GM19025 (cell line): Measurements from ENCODE around the gene NOXA1.
"Not testable (repeated sequence)": the region's sequence is repeated elsewhere in the genome, so short reads cannot be mapped to it uniquely, and the experiment has no call there.

Experiments used
- ATAC-seq: cut with Tn5 transposase; IDR thresholded peaks from one replicate; pipeline ENCODE4 v1.9.1; 2021; ENCODE audit warnings: mild to moderate bottlenecking, low read depth, moderate library complexity; ENCODE audit not compliant: unreplicated experiment

The NOXA1 gene

DNA sequence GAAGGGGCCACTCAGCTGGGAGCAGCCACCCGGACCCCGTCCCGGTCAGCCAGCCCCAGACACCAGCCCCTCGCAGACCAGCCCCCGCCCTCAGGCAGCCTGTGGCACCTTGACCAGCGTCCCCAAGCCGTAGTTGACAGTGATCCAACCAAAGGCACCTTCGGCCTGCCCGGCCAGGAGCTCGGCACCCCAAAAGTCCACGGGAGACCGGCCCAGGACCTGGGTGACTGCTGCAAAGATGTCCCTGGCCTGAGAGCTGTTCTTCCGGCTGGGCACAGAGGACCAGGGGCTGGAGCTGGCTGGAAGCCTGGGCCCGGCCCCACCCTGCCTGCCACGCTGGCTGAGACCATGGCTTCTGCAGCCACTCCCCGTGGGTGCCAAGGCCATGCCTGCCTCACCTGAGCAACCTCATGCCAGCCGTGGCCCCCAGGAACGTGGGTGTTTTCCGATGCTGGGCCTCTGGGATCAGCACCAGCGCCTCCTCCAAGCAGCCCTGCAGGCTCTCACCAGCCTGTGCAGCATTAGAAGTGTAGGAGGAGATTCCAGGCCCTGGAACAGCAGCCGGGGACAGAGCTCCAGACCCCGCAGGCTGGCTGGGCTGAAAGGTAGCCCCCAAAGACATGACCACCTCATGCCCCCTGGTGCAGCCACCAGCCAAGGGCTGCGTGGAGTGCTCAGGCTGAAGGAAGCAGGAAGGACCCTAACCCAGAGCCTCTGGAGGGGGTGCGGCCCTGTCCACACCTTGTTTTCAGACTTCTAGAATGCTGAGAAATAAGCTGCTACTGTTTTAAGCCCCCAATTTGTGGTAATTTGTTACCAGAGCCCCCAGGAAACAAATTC lies 13.8 kb downstream of the NOXA1 start:
- no peak for ATAC-seq

DNA sequence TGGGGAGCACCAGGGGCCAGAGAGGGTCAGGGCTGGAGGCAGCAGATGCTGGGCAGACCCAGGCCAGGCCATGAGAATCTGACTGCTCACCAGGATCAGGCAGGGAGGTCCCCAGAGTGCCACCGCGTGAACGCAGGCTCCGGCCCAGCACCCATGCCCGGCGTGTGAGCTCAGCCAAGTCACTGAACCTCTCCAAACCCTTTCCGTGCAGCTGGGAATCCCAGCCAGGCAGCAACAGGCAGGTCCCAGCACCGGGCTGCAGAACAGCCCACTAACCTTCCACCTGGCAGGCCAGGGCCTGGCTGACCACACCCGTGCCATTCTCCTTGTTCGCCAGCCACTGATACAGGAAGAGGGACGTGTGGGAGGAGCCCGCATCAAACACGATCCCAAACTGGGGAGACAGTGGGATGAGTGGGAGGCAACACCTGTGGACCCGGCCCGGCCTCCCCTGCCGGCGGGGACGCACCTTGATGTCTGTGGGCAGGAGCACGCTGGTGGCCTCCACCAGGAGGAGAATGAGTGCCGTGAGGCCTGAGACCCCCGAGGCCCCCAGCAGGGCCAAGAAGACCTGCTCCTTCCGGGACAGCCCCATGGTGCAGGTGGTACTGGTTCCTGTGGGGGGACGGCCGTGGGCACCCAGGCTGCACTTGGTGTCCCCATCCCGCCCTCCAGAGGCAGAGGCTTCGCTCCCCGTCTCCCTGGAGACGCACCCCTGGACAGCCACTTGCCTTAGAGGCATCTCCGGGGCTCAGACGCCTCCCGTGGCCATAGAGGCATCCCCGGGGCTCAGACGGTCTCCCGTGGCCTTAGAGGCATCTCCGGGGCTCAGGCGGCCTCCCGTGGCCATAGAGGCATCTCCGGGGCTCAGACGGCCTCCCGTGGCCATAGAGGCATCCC lies 14.7 kb downstream of the NOXA1 start:
- ATAC-seq = no peak

DNA sequence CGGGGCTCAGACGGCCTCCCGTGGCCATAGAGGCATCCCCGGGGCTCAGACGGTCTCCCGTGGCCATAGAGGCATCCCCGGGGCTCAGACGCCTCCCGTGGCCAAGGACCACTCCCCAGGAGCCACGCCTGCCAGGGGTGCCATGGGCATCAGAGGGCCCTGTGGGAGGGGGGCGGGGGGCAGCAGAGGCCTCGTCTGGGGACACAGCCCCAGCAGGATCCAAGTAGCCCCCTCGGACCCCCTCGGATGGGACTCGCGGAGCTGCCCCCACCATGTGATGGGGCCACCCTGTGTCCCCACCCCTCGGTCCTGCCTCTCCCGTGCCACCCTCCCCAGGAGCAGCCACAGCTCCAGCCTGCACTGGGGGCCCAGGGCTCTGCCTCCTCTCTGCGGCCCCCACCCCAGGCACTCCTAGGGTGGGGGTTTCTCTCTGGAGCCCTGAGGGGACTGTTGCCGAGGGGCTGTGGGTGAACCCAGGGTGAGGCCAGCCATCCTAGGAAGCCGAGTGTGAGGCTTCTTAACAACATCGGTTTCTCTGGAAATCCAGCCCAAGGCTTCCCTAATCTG lies 15.5 kb downstream of the NOXA1 start:
- ATAC-seq = no peak

DNA sequence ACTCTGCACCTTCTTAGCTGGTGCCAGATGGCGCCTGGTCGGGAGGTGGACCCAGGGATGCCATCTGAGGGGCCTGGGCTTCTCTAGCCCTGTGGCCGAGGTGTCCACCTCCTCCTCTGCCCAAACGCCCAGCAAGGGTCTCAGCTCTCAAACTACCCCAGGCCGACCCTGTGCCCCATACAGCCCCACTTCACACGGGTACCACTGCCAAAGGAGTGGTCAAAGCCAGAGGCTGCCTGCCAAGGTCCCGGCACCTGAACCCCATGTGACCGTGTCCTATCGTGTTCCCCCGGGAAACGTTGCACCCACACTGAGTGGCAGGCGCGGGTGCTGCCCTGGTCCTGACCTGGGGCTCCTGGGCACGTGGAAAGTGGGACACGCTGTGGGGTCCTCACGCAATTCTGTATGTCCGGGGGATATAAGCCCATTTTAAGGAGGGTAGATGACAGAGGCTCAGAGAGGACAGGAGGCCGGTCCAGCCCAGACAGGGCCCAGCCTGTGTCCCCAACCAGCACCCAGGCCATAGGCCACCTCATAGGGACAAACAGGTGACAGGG lies 16.0 kb downstream of the NOXA1 start:
- no peak for ATAC-seq

DNA sequence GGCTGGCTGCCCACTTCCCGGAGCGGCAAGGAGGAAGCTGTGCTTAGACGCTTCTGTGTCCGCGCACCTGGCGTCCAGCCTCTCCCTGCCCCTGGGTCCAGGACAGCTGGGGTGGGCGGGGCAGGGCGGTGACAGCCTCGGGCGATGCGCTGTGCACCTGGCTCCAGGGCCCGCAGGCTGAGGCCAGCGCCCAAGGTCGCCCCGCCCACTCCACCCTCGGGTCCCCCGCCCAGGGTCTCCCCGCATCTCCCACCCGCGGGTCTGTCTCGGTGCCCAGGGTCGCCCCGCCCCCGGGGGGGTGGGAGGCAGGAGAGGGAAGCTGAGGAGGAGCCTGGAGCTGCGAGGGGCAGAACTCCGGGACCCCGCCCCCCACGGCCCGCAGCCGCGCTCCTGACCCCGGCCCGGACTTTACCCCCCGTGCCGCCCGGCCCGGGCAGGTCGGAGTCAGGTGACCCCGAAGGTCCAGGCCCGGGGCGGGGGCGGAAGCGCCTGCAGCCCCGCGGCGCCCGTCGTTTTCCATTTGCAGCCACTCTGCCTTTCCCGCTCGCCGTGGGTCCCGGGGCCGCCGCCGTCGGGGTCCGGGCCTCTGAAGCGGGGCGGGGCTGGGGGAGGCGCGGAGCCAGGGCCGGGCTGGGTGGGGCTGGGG lies 18.2 kb downstream of the NOXA1 start, which contains the start of gene ENTPD8:
Gene ENTPD8, minus strand, starts transcription at position 69 of the 646 bp plus-strand sequence. CDS start 3,072 bp downstream, outside the sequence.
- no peak for ATAC-seq

DNA sequence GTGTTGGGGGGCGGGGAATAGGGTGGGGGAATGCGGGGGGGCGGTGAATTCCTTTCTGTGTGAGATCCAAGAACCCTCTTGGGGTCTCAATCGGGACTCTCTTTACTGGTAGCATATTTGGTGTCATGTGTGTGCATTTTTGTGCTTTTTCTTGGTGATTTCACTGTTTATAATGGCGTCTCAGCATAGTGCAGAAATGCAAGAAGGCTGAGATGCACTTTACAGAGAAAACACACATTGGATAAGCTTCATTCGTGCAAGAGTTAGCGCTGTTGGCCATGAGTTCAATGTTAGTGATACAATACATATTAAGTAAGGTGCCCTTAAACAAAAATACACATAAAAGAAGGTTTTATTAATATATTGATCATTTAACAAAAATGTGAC lies 18.7 kb downstream of the NOXA1 start:
- no peak for ATAC-seq

DNA sequence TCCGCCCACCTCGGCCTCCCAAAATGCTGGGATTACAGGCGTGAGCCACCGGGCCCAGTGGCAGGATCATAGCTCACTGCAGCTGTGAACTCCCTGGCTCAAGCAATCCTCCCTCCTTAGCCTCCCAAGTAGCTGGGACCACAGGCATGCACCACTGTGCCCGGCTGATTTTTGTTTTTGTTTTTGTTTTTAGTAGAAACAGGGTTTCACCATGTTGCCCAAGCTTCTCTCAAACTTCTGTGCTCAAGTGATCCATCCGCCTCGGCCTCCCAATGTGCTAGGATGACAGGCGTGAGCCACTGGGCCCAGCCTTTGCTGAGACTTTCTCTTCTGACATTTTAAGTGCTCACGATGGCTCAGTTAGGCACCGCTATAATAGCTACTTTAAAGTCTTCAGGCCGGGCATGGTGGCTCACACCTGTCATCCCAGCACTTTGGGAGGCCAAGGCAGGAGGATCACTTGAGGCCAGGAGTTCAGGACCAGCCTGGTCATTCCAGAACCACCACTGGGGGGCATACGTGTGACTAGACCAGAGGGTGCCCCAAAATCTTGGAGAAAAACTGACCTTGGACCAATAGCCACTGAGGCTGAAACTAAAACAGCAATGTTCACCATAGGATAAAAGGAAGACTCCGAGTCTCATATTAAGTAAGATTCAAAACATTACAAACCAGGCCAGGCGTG lies 21.1 kb downstream of the NOXA1 start:
- ATAC-seq = no peak

DNA sequence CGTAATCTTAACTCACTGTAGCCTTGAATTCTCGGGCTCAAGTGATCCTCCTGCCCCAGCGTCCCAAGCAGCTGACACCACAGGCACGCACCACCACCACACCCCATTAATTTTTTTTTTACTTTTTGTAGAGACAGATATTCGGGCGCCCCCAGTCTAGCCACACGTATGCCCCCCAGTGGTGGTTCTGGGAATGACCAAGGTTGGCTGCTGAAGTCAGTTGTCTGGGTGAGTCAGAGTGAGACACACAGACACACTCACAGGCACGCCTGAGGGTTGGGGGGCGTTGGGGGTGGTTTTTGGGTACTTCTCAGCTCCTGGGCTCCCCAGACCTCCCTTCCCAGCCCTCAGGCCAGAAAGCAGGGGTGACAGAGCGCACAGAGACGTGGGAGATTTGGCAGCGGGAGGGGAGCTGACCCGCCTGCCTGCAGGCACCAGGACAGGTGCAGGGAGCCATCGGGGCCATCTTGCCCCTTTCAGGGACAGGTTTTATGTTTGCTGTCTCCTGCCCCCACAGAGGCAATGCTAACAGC lies 22.1 kb downstream of the NOXA1 start:
- ATAC-seq = no peak

DNA sequence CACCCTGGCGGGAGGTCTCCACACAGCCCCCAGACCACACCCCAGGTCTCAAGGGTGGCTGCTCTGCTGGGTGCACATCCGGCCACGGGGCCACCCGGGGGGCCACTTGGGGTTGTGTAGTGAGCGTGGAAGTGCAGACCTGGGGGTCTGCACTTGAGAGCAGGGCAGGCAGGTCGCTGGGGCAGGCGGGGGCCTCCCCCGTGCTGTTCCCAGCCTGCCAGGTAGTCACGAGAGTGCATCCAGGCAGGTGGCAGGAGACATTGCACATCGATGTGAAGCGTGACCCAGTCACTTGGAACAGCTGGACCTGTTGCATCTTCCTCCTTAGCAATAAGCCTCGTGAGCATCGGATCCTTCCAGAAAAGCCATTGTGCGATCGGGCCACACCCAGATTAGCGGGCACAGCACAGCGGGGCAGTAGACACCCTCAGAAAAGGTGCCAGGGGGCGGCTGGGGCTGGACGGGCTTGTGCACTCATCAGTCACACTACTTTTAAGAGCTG lies 22.8 kb downstream of the NOXA1 start:
- no peak for ATAC-seq

DNA sequence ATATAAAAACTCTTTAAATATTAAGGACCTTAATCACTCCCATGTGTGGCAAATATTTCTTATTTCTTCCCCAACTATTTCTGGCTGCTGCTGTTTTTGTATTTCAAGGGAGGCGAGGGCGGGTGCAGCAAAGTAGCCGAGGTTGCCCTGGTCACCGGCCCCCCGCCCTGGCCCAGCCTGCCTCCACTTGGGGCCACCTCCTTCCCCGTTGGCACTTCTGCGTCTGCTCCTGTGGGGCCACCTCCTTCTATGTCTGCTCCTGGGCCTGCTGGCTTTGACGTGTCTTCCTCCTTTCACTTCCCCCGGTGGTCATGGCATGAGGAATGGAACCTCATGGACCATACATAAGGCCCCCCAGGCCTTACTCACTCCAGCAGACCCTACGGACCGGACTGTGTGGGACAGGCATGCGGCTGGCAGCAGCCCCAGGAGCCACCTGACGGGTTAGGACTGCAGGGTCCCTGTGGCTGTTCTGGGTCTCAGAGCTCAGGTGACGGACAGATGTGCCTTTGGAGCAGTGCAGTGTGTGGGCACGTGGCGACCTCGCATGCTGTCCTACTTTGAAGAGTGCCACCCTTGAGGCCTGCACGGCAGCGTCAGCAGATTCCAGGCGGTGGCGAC lies 23.8 kb downstream of the NOXA1 start:
- ATAC-seq = no peak

DNA sequence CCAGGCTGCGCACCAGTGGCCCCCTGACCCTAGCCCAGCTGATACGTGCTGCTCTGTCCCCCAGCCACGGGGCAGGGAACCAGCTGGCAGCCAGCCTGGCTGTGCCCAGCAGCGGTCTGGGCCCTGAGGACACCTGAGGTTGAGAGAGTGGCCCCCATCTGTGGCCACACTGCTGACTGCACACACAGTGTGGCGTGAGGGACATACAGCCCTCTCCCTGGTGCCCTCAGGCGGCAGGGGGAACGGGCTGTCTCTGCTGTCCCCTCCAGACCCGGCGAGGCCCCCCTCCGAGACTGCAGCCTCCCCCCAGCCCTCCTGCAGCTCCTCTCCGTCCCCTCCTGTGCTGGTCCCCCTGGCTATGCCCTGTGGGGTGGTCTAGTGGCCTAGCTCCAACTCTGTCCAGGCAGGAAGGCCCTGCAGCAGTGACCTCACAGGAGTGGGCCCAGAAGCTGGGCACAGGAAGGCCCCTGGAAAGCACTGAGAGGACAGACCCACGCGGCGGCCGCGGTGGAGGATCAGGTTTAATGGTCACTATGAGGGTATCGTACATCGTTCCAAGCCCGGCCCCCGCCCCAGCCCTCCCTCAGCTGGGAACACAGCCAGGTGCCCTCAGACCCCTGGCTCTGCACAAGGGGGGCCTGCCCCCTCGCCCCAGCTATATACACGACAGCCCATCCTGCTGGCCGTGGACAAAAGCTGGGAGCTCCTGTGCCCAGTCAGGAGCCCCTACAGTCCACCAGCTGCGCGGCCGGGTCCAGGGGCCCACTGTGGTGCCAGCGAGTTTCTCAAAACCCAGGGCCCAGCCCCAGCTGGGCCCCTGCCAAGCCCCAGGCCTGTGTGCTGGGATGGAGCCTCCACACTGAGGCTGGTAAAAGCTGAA lies 24.8 kb downstream of the NOXA1 start:
- ATAC-seq = no peak

DNA sequence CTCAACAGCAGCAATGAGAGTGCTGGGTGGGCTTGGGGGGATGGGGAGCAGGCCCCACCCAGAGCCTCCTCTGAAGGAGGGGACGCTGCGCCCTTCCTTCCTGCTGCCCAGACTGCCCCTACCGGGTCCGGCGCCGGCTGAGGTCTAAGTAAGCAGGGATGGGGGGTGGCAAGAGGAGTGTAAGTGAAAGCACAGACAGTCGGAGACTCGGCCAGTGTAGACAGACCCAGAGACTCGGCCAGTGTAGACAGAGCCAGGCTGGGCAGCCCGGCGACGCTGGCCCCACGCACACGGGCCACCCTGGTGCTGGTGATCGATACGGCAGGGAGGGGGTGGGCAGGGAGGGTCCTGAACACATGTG lies 25.4 kb downstream of the NOXA1 start:
- no peak for ATAC-seq

DNA sequence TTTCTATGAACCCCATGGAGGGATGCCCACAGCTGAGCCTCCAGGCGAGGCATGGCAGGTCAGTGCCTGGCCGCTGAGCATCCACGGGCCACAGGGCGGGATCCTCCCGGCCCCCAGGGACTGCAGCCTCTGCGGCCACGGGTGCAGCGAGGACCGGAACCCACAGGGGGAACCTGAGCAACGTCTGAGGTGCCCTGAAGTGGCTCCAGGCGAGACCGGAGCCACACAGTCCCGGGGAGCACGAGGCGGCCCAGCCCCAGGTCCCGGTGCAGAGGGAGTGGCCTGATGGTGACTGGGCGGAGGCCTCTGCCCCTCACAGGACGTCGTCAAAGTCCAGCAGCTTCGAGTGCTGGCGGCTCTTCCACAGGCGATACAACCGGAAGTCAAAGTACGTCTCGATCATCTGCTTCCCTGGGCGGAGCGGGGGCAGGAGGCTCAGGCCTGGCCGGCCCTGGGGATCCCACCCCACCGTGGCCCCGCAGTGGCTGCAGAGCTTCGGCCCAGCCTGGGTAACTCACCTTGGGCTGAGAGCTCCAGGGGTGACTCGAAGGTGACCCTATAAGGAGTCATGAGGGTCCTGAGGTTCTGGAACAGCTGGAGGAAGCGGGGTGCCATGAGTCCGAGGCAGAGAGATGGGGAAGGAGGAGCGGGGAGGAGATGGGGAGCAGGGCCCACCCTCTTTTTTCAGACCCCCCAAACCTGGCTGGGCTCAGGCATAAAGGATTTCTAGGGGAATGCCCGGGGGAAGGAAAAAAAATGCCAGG lies 26.1 kb downstream of the NOXA1 start:
- ATAC-seq = no peak

DNA sequence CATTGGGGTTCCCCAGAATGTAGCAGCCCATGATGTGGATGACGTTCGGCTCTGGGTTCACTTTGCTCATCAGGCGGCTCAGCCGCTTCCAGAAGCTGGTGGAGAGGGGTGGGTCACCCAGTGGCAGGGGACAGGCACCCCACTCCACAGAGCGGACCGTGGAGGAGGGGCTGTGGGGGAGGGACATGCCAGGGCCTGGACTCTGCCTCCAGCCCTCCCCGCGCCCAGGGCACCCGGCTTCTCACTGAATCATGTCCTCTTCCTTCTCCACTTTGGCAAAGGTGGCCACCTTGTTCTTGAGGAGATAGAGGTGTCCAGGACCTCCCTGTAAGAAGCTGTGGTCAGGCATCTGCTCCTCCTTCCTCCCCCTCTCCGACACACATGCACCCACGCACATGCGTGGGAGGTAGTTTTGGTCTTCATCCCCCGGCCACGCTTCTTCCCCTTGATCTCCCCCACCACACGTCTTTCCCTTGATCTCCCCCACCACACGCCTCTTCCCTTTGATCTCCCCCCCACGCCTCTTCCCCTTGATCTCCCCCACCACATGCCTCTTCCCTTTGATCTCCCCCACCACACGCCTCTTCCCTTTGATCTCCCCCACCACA lies 26.8 kb downstream of the NOXA1 start:
- no peak for ATAC-seq

DNA sequence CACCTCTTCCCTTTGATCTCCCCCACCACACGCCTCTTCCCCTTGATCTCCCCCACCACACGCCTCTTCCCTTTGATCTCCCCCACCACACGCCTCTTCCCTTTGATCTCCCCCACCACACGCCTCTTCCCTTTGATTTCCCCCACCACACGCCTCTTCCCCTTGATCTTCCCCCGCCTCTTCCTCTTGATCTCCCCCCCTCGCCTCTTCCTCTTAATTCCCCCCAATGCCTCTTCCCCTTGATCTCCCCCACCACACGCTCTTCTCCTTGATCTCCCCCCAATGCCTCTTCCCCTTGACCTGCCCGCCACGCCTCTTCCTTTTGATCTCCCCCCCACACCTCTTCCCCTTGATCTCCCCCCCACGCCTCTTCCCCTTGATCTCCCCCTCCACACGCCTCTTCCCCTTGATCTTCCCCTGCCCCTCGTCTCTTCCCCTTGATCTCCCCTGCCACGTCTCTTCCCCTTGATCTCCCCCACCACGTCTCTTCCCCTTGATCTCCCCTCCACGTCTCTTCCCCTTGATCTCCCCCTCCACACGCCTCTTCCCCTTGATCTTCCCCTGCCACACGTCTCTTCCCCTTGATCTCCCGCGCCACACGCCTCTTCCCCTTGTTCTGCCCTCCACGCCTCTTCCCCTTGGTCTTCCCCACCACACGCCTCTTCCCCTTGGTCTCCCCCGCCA lies 27.5 kb downstream of the NOXA1 start:
- ATAC-seq = not testable (repeated sequence)

DNA sequence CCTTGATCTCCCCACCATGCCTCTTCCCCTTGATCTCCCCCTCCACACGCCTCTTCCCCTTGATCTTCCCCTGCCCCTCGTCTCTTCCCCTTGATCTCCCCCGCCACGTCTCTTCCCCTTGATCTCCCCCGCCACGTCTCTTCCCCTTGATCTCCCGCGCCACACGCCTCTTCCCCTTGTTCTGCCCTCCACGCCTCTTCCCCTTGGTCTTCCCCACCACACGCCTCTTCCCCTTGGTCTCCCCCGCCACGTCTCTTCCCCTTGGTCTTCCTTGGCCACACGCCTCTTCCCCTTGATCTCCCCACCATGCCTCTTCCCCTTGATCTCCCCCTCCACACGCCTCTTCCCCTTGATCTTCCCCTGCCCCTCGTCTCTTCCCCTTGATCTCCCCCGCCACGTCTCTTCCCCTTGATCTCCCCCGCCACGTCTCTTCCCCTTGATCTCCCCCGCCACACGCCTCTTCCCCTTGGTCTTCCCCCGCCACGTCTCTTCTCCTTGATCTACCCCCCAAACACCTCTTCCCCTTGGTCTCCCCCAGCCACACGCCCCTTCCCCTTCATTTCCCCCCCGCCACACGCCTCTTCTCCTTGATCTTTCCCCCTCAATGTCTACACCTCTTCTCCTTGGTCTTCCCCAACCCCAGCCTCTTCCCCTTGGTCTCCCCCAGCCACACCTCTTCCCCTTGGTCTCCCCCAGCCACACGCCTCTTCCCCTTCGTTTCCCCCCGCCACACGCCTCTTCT lies 28.2 kb downstream of the NOXA1 start:
- not testable (repeated sequence) for ATAC-seq
